DMS114 treated with DMSO at 0.1 percent for 48 hours (cell line): Measurements from ENCODE around the gene TBC1D8.

Experiments
- DNase-seq: peaks from one replicate; lab custom pipeline; 2025; ENCODE audit not compliant: unreplicated experiment; lab: John Stamatoyannopoulos, UW

The TBC1D8 gene

GRCh38 chr2:101139495-101139894 lies 11.7 kb downstream of the TBC1D8 start:
- DNase-seq = no peak

- DNase-seq = no peak
Observed at GRCh38 chr2:101135412-101136296, 15.5 kb downstream of the TBC1D8 start.

- DNase-seq = no peak
Observed at GRCh38 chr2:101133492-101134100, 17.6 kb downstream of the TBC1D8 start.

- DNase-seq = no peak
Observed at GRCh38 chr2:101132202-101132601, 19.0 kb downstream of the TBC1D8 start.

- no peak for DNase-seq
Observed at GRCh38 chr2:101130081-101130480, 21.1 kb downstream of the TBC1D8 start.

GRCh38 chr2:101127319-101128056 lies 23.7 kb downstream of the TBC1D8 start:
- DNase-seq = no peak

GRCh38 chr2:101125808-101126207 lies 25.4 kb downstream of the TBC1D8 start:
- no peak for DNase-seq

GRCh38 chr2:101125374-101125773 lies 25.8 kb downstream of the TBC1D8 start:
- no peak for DNase-seq

GRCh38 chr2:101124643-101125366 lies 26.4 kb downstream of the TBC1D8 start:
- no peak for DNase-seq

GRCh38 chr2:101123795-101124471 lies 27.2 kb downstream of the TBC1D8 start:
- no peak for DNase-seq

- no peak for DNase-seq
Observed at GRCh38 chr2:101121174-101121573, 30.0 kb downstream of the TBC1D8 start.

- DNase-seq = no peak
Observed at GRCh38 chr2:101120124-101120996, 30.8 kb downstream of the TBC1D8 start.

GRCh38 chr2:101119431-101119830 lies 31.8 kb downstream of the TBC1D8 start:
- DNase-seq = no peak

GRCh38 chr2:101116841-101117552 lies 34.2 kb downstream of the TBC1D8 start:
- no peak for DNase-seq

- no peak for DNase-seq
Observed at GRCh38 chr2:101116348-101116747, 34.8 kb downstream of the TBC1D8 start.

- no peak for DNase-seq
Observed at GRCh38 chr2:101115664-101116063, 35.5 kb downstream of the TBC1D8 start.

GRCh38 chr2:101114815-101115214 lies 36.4 kb downstream of the TBC1D8 start:
- DNase-seq = no peak

GRCh38 chr2:101114268-101114783 lies 36.9 kb downstream of the TBC1D8 start:
- DNase-seq = no peak
